HepG2 (cell line): ENCODE results near the gene NDRG2. TPM values are rescaled to one million over a fixed set of nuclear protein-coding genes. Genes with fewer than 3 reads are reported as not detected.

ENCODE experiments used
- DR1 ChIP-seq: sonication (generic); formaldehyde crosslinking; IDR thresholded peaks from 2 replicates; pipeline ENCODE4 v1.8.0; 2021; ENCODE audit warnings: mild to moderate bottlenecking, missing genetic modification reagents, inconsistent platforms
- KLF13 ChIP-seq: sonication (generic); formaldehyde crosslinking; IDR thresholded peaks from 2 replicates; pipeline ENCODE4 v1.4.0; 2020; ENCODE audit warnings: mild to moderate bottlenecking, missing genetic modification reagents
- NFKBIZ ChIP-seq: IDR thresholded peaks from 2 replicates; pipeline ENCODE4 v1.6.1; 2018; ENCODE audit warnings: missing genetic modification reagents, missing compliant biosample characterization
- NRL ChIP-seq: sonication (generic); formaldehyde crosslinking; IDR thresholded peaks from 2 replicates; pipeline ENCODE4 v1.5.0; 2020; ENCODE audit warnings: missing genetic modification reagents, mild to moderate bottlenecking, moderate library complexity, borderline replicate concordance
- REST ChIP-seq, 2 experiments: IDR thresholded peaks; 2 replicates each; pipeline ENCODE4 v1.6.1; 2011 to 2012; ENCODE audit warnings: low read length in 2 of 2, borderline replicate concordance in 1 of 2, low read depth in 1 of 2, mild to moderate bottlenecking in 1 of 2, moderate library complexity in 1 of 2
- TERF1 ChIP-seq: sonication (generic); formaldehyde crosslinking; IDR thresholded peaks from 2 replicates; pipeline ENCODE4 v1.8.0; 2022; ENCODE audit warnings: mild to moderate bottlenecking, missing genetic modification reagents, moderate library complexity
- THRA ChIP-seq: sonication (generic); formaldehyde crosslinking; IDR thresholded peaks from 2 replicates; pipeline ENCODE4 v1.4.0; 2020; ENCODE audit warnings: missing genetic modification reagents, borderline replicate concordance
- USF2 ChIP-seq, 2 experiments: sonication (generic) in 1 of 2; formaldehyde crosslinking in 1 of 2; IDR thresholded peaks; 2 replicates each; pipeline versions ENCODE4 v1.5.1 to v1.6.1; 2011 to 2020; ENCODE audit warnings: borderline replicate concordance in 1 of 2, low read depth in 1 of 2, low read length in 1 of 2, mild to moderate bottlenecking in 1 of 2, missing genetic modification reagents in 1 of 2, moderate library complexity in 1 of 2
- YY1 ChIP-seq: IDR thresholded peaks from 2 replicates; pipeline ENCODE4 v1.6.1; 2011; ENCODE audit warnings: low read length, low read depth, moderate library complexity, mild to moderate bottlenecking; ENCODE audit not compliant: insufficient read depth, insufficient replicate concordance
- ZBTB1 ChIP-seq: sonication (generic); formaldehyde crosslinking; IDR thresholded peaks from 2 replicates; pipeline ENCODE4 v1.4.0; 2020; ENCODE audit warnings: missing genetic modification reagents, borderline replicate concordance
- ZBTB34 ChIP-seq: sonication (generic); formaldehyde crosslinking; IDR thresholded peaks from 2 replicates; pipeline ENCODE4 v1.8.0; 2022; ENCODE audit warnings: mild to moderate bottlenecking, missing genetic modification reagents
- ZIK1 ChIP-seq: sonication (generic); formaldehyde crosslinking; IDR thresholded peaks from 2 replicates; pipeline ENCODE4 v1.5.0; 2020; ENCODE audit warnings: mild to moderate bottlenecking, low read depth, missing genetic modification reagents, borderline replicate concordance
- ZNF121 ChIP-seq: sonication (generic); formaldehyde crosslinking; IDR thresholded peaks from 2 replicates; pipeline ENCODE4 v1.5.0; 2020; ENCODE audit warnings: mild to moderate bottlenecking, missing genetic modification reagents
- ZNF644 ChIP-seq: IDR thresholded peaks from 2 replicates; pipeline ENCODE4 v1.6.1; 2016; ENCODE audit warnings: low read depth
- ZNF772 ChIP-seq: sonication (generic); formaldehyde crosslinking; IDR thresholded peaks from 2 replicates; pipeline ENCODE4 v1.5.0; 2020; ENCODE audit warnings: mild to moderate bottlenecking, missing genetic modification reagents
- ZNF782 ChIP-seq: sonication (generic); formaldehyde crosslinking; IDR thresholded peaks from 2 replicates; pipeline ENCODE4 v1.4.0; 2020; ENCODE audit warnings: missing genetic modification reagents, mild to moderate bottlenecking, borderline replicate concordance
- polyA plus RNA-seq, 8 experiments: library from polyadenylated mRNA; depleted of rRNA in 3 of 8; stranded (reverse) in 7 of 8; unstranded in 1 of 8; fragments of >200 nt; fragmentation: Illumina TruSeq in 4 of 8; extraction: Trizol in 4 of 8; gene quantifications; 2 replicates each; pipeline versions ENCODE4 v1.2.1 to v1.2.3, GENCODE V29; 2011 to 2016; ENCODE audit warnings: low read depth in 4 of 8, missing spikeins in 1 of 8, mixed read lengths in 1 of 8; ENCODE audit not compliant: insufficient read depth in 1 of 8
- total RNA-seq, 5 experiments: library from RNA; depleted of rRNA; stranded (reverse); fragments of >200 nt; fragmentation: Illumina TruSeq; extraction: Trizol; gene quantifications; 2 replicates each; pipeline ENCODE4 v1.2.3, GENCODE V29; 2016; ENCODE audit warnings: low read depth in 1 of 5

Gene NDRG2
- total and polyA plus RNA-seq, 2 of the 13 experiments (the other 11 are each of a cell fraction or from before 2014, with no cell fraction given), result 27.2 to 189 TPM

- TF ChIP-seq USF2 (IDR thresholded peaks at IDR 0.05; ENCODE audit: low read depth, low read length) (no peak), USF2 (CRISPR knock-in tag; IDR thresholded peaks at IDR 0.05; ENCODE audit: borderline replicate concordance) (no peak), NRL (CRISPR knock-in tag) (no peak), ZNF121 (no peak), ZNF644 (CRISPR knock-in tag) (peak; percentile 79), YY1 (peak; percentile 26), ZNF772 (peak; percentile 66; the same call in 1 of the 2 replicates), ZBTB1 (CRISPR knock-in tag) (no peak), THRA (peak; percentile 57; the same call in 1 of the 2 replicates), ZBTB34 (CRISPR knock-in tag) (0 out of 2 replicates have a peak, but pooled peaks have one; percentile 51), ZNF782 (CRISPR knock-in tag) (peak; percentile 65; the same call in 1 of the 2 replicates), REST (IDR thresholded peaks at IDR 0.05; ENCODE audit: borderline replicate concordance in 1 of 2, low read depth in 1 of 2, low read length in 2 of 2) (peak in 1 of 2 experiments; percentile 68; a peak in 1 of 4 replicates), DR1 (peak; percentile 38; the same call in 1 of the 2 replicates), TERF1 (CRISPR knock-in tag) (no peak), ZIK1 (CRISPR knock-in tag) (no peak; the same call in 1 of the 2 replicates), NFKBIZ (peak; percentile 69; the same call in 1 of the 2 replicates), KLF13 (CRISPR knock-in tag) (no peak)
Observed at GRCh38 chr14:21055432-21056117, 30.7 kb upstream of the NDRG2 start (continued).
